ENCODE results near the gene SNX32. TPM values are rescaled to one million over a fixed set of nuclear protein-coding genes. Genes with fewer than 3 reads are reported as not detected.

The SNX32 gene
- total RNA-seq, 1 experiment from 2014 or later, result not detected

GRCh38 chr11:65883786-65884715 lies 50.3 kb downstream of the SNX32 start:
- no peak for DNase-seq (ENCODE audit: low read depth)

- peak; percentile 77 for DNase-seq (ENCODE audit: low read depth)
Observed at GRCh38 chr11:65884716-65885092, 50.9 kb downstream of the SNX32 start.

GRCh38 chr11:65885231-65885630 lies 51.5 kb downstream of the SNX32 start:
- DNase-seq (ENCODE audit: low read depth), result no peak

- no peak for DNase-seq (ENCODE audit: low read depth)
Observed at GRCh38 chr11:65885808-65886536, 52.2 kb downstream of the SNX32 start.

- DNase-seq (ENCODE audit: low read depth), result no peak
Observed at GRCh38 chr11:65886826-65887722, 53.3 kb downstream of the SNX32 start.

GRCh38 chr11:65887723-65888162 lies 54.0 kb downstream of the SNX32 start:
- DNase-seq (ENCODE audit: low read depth), result no peak

- peak; percentile 98 for DNase-seq (ENCODE audit: low read depth)
Observed at GRCh38 chr11:65888163-65888814, 54.5 kb downstream of the SNX32 start, which contains the start of gene FIBP. FIBP (minus strand) TSS chr11:65888471; CDS start chr11:65888418, 53 bp downstream.

GRCh38 chr11:65890324-65891218 lies 56.8 kb downstream of the SNX32 start, which contains the start of gene CCDC85B:
CCDC85B (plus strand) TSS chr11:65890673; CDS start chr11:65890784, 111 bp downstream.
- DNase-seq (ENCODE audit: low read depth), result peak; percentile 98

- peak; percentile 76 for DNase-seq (ENCODE audit: low read depth)
Observed at GRCh38 chr11:65891219-65892136, 57.7 kb downstream of the SNX32 start.

GRCh38 chr11:65892137-65892540 lies 58.4 kb downstream of the SNX32 start:
- DNase-seq (ENCODE audit: low read depth), result peak; percentile 51

- peak; percentile 33 for DNase-seq (ENCODE audit: low read depth)
Observed at GRCh38 chr11:65892661-65893317, 59.0 kb downstream of the SNX32 start.

GRCh38 chr11:65894034-65894591 lies 60.4 kb downstream of the SNX32 start:
- peak; percentile 41 for DNase-seq (ENCODE audit: low read depth)

- DNase-seq (ENCODE audit: low read depth), result peak; percentile 23
Observed at GRCh38 chr11:65895482-65895981, 61.8 kb downstream of the SNX32 start.

GRCh38 chr11:65896034-65896999 lies 62.6 kb downstream of the SNX32 start:
- no peak for DNase-seq (ENCODE audit: low read depth)

- DNase-seq (ENCODE audit: low read depth), result no peak
Observed at GRCh38 chr11:65897020-65897471, 63.3 kb downstream of the SNX32 start.

- DNase-seq (ENCODE audit: low read depth), result no peak
Observed at GRCh38 chr11:65898656-65899355, 65.0 kb downstream of the SNX32 start.
